ENCODE data around the gene RPL38. TPM values are rescaled to one million over a fixed set of nuclear protein-coding genes. Genes with fewer than 3 reads are reported as not detected.

The RPL38 gene
- total RNA-seq, 1 donor from 2014 or later = 4,876 TPM

GRCh38 chr17:74251569-74251968, 48.1 kb downstream of the RPL38 start:
- H3K4me3 ChIP-seq (ENCODE audit: low read length in 3 of 3) = no peak overlapping the region
- H3K27ac ChIP-seq (ENCODE audit: low read depth, low read length) = no peak overlapping the region
- H3K9me3 ChIP-seq (ENCODE audit: control insufficient read depth in 3 of 3, low read length in 3 of 3) = no peaks in the 10 kb centered on the region
- H3K4me1 ChIP-seq (ENCODE audit: control insufficient read depth in 3 of 3, insufficient read depth in 3 of 3, low read length in 3 of 3) = no peaks in the 10 kb centered on the region
- H3K36me3 ChIP-seq (ENCODE audit: control insufficient read depth in 3 of 3, insufficient read depth in 3 of 3, low read length in 3 of 3) = peaks cover 32 to 46% (median 42%) of the 10 kb centered on the region in 3 donors
- H3K9ac ChIP-seq (ENCODE audit: low read depth in 1 of 3, low read length in 3 of 3) = no peak overlapping the region
- H3K27me3 ChIP-seq (ENCODE audit: control insufficient read depth in 3 of 3, insufficient read depth in 3 of 3, low read length in 3 of 3) = no peaks in the 10 kb centered on the region

- Histone ChIP-seq H3K36me3 (ENCODE audit: control insufficient read depth in 3 of 3, insufficient read depth in 3 of 3, low read length in 3 of 3) (peaks cover 32 to 48% (median 43%) of the 10 kb centered on the region in 3 donors), H3K27ac (ENCODE audit: low read depth, low read length) (no peak overlapping the region), H3K4me3 (ENCODE audit: low read length in 3 of 3) (no peak overlapping the region), H3K4me1 (ENCODE audit: control insufficient read depth in 3 of 3, insufficient read depth in 3 of 3, low read length in 3 of 3) (no peaks in the 10 kb centered on the region), H3K9me3 (ENCODE audit: control insufficient read depth in 3 of 3, low read length in 3 of 3) (no peaks in the 10 kb centered on the region), H3K27me3 (ENCODE audit: control insufficient read depth in 3 of 3, insufficient read depth in 3 of 3, low read length in 3 of 3) (no peaks in the 10 kb centered on the region), H3K9ac (ENCODE audit: low read depth in 1 of 3, low read length in 3 of 3) (no peak overlapping the region)
Measured at GRCh38 chr17:74252211-74252610, 48.7 kb downstream of the RPL38 start.

GRCh38 chr17:74253036-74253435, 49.6 kb downstream of the RPL38 start:
- Histone ChIP-seq H3K27ac (ENCODE audit: low read depth, low read length) (no peak overlapping the region), H3K4me3 (ENCODE audit: low read length in 3 of 3) (no peak overlapping the region), H3K27me3 (ENCODE audit: control insufficient read depth in 3 of 3, insufficient read depth in 3 of 3, low read length in 3 of 3) (no peaks in the 10 kb centered on the region), H3K9ac (ENCODE audit: low read depth in 1 of 3, low read length in 3 of 3) (no peak overlapping the region), H3K9me3 (ENCODE audit: control insufficient read depth in 3 of 3, low read length in 3 of 3) (no peaks in the 10 kb centered on the region), H3K36me3 (ENCODE audit: control insufficient read depth in 3 of 3, insufficient read depth in 3 of 3, low read length in 3 of 3) (peaks cover 32 to 47% (median 42%) of the 10 kb centered on the region in 3 donors), H3K4me1 (ENCODE audit: control insufficient read depth in 3 of 3, insufficient read depth in 3 of 3, low read length in 3 of 3) (no peaks in the 10 kb centered on the region)

GRCh38 chr17:74257311-74257710, 53.8 kb downstream of the RPL38 start:
- Histone ChIP-seq H3K9ac (ENCODE audit: low read depth in 1 of 3, low read length in 3 of 3) (no peak overlapping the region), H3K36me3 (ENCODE audit: control insufficient read depth in 3 of 3, insufficient read depth in 3 of 3, low read length in 3 of 3) (peaks cover 29 to 40% (median 33%) of the 10 kb centered on the region in 3 donors), H3K9me3 (ENCODE audit: control insufficient read depth in 3 of 3, low read length in 3 of 3) (no peaks in the 10 kb centered on the region)

GRCh38 chr17:74259667-74260524, 56.4 kb downstream of the RPL38 start:
- H3K9me3 ChIP-seq (ENCODE audit: control insufficient read depth in 3 of 3, low read length in 3 of 3) = no peaks in the 10 kb centered on the region
- H3K27ac ChIP-seq (ENCODE audit: low read depth, low read length) = no peak overlapping the region
- peaks cover 17 to 22% (median 18%) of the 10 kb centered on the region in 3 donors for H3K36me3 ChIP-seq (ENCODE audit: control insufficient read depth in 3 of 3, insufficient read depth in 3 of 3, low read length in 3 of 3)
- H3K9ac ChIP-seq (ENCODE audit: low read depth in 1 of 3, low read length in 3 of 3) = no peak overlapping the region
- H3K4me3 ChIP-seq (ENCODE audit: low read length in 3 of 3) = no peak overlapping the region
- no peaks in the 10 kb centered on the region for H3K4me1 ChIP-seq (ENCODE audit: control insufficient read depth in 3 of 3, insufficient read depth in 3 of 3, low read length in 3 of 3)
- H3K27me3 ChIP-seq (ENCODE audit: control insufficient read depth in 3 of 3, insufficient read depth in 3 of 3, low read length in 3 of 3) = no peaks in the 10 kb centered on the region

More at GRCh38 chr17:74257311-74257710, 53.8 kb downstream of the RPL38 start:
- H3K27me3 ChIP-seq (ENCODE audit: control insufficient read depth in 3 of 3, insufficient read depth in 3 of 3, low read length in 3 of 3) = no peaks in the 10 kb centered on the region
- H3K27ac ChIP-seq (ENCODE audit: low read depth, low read length) = no peak overlapping the region
- H3K4me3 ChIP-seq (ENCODE audit: low read length in 3 of 3) = no peak overlapping the region
- H3K4me1 ChIP-seq (ENCODE audit: control insufficient read depth in 3 of 3, insufficient read depth in 3 of 3, low read length in 3 of 3) = no peaks in the 10 kb centered on the region

Other genes starting within 250 kb of the RPL38 start
- 34.4 TPM for gene TTYH2, start 9.9 kb downstream of the RPL38 start, total RNA-seq
- not detected for gene DNAI2, start 70.6 kb downstream of the RPL38 start, total RNA-seq
- 1.0 TPM for gene KIF19, start 122.5 kb downstream of the RPL38 start, total RNA-seq
- not detected for gene BTBD17, start 158.2 kb downstream of the RPL38 start, total RNA-seq
- not detected for gene GPR142, start 163.8 kb downstream of the RPL38 start, total RNA-seq
- gene GPRC5C, start 228.4 kb downstream of the RPL38 start, total RNA-seq = 44.4 TPM